ENCODE results near the gene GRID2. TPM values are rescaled to one million over a fixed set of nuclear protein-coding genes. Genes with fewer than 3 reads are reported as not detected.

GRID2 gene
- total and polyA plus RNA-seq, 2 of the 4 experiments (the other 2 are of a cell fraction), result under 0.01 TPM; not detected in 1

DNA sequence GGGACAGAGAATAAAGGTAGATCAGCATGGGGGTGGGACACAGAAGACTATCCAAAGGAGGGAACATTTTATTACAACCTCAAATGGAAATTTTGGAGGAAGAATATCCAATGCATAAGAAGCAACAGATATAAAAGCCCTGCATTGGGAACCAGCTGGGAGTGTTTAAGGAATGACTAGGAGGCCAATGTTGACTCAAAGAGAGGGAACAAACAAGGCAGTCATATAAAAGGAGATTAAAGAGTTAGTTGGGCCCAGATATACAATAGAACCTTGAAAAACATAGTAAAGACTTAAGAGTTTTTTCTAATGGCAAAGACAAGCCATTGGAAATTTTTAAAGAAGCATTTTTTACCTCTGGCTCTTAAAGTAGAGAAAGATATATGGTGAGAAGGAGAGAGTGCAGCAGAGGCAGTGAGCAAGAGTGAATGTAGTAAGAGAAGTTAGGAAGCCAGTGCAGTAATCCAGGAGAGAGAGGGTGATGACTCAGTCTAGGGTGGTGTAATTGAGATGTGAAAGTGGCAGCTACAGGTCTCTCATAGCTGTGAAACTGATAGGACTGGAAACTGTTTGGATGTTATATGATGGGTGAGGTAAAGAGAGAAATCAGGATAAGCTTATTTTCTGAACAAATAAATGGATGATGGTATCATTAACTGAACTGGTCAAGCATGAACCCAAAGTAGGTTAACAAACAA, 1342.6 kb downstream of the GRID2 start:
- H3K27me3 ChIP-seq (ENCODE audit: control insufficient read depth, insufficient read depth, low read length), result no peaks in the 10 kb centered on the region
- CTCF ChIA-PET, result no interaction called here
- no peak overlapping the region for H3K56ac ChIP-seq (ENCODE audit: extremely low read depth, insufficient read depth, low read length)
- H3K4me3 ChIP-seq (ENCODE audit: insufficient read depth, low read depth, low read length), result no peak overlapping the region
- intact Hi-C loops (cut with micrococcal nuclease) (no loop called here), in situ Hi-C loops (cut with MboI; ENCODE audit: low sequenced_read_pairs) (no loop called here), dilution Hi-C loops (cut with HindIII; ENCODE audit: low sequenced_read_pairs, unreplicated experiment) (no loop called here)
- H3K14ac ChIP-seq (replicated peaks; ENCODE audit: low read depth, low read length), result no peak overlapping the region
- H3K79me1 ChIP-seq (ENCODE audit: low read depth in 1 of 2, low read length in 2 of 2), result no peaks in the 10 kb centered on the region
- ATAC-seq (ENCODE audit: low read depth) (peak; percentile 35; the same call in 1 of the 2 replicates), DNase-seq (peak; percentile 19)
- H3K18ac ChIP-seq (ENCODE audit: low read depth, low read length), result no peak overlapping the region
- H3K9me3 ChIP-seq (ENCODE audit: control insufficient read depth, insufficient read depth, low read length), result no peaks in the 10 kb centered on the region
- H3K4ac ChIP-seq (ENCODE audit: low read depth, low read length), result no peak overlapping the region
- H3K4me1 ChIP-seq (ENCODE audit: control insufficient read depth, insufficient read depth, low read length), result no peaks in the 10 kb centered on the region
- no peak overlapping the region for H2BK20ac ChIP-seq (ENCODE audit: low read depth, low read length)
- H4K5ac ChIP-seq (ENCODE audit: low read depth, low read length), result no peak overlapping the region
- no peak overlapping the region for H2BK5ac ChIP-seq (ENCODE audit: low read depth, low read length, poor library complexity, severe bottlenecking)
- H3K27ac ChIP-seq (ENCODE audit: insufficient read depth, low read length), result no peak overlapping the region
- no peak overlapping the region for H3K4me2 ChIP-seq (ENCODE audit: low read depth, low read length)
- H4K91ac ChIP-seq (ENCODE audit: insufficient read depth, low read depth, low read length), result no peak overlapping the region
- H2AK5ac ChIP-seq (ENCODE audit: low read depth, low read length), result no peak overlapping the region
- no peaks in the 10 kb centered on the region for H3K9me1 ChIP-seq (ENCODE audit: insufficient read depth, low read length)
- no peak overlapping the region for H4K8ac ChIP-seq (ENCODE audit: low read depth in 2 of 2, low read length in 2 of 2)
- H2AFZ ChIP-seq (replicated peaks; ENCODE audit: low read length, poor library complexity), result no peak overlapping the region
- POLR2A ChIA-PET (ENCODE audit: unreplicated experiment), result no interaction called here
- TF ChIP-seq BHLHE40 (IDR thresholded peaks at IDR 0.05; ENCODE audit: low read depth, low read length), result no peak
- no peak for TF ChIP-seq RFX5 (IDR thresholded peaks at IDR 0.05; ENCODE audit: low read depth, low read length)
- no peak for TF ChIP-seq POLR2A (IDR thresholded peaks at IDR 0.05; ENCODE audit: low read depth, low read length)
- TF ChIP-seq RCOR1 (IDR thresholded peaks at IDR 0.05; ENCODE audit: insufficient replicate concordance, low read length), result no peak
- no peak for TF ChIP-seq MXI1 (IDR thresholded peaks at IDR 0.05; ENCODE audit: borderline replicate concordance, low read depth, low read length)
- TF ChIP-seq NFE2L2 (IDR thresholded peaks at IDR 0.05; ENCODE audit: low read depth, low read length), result no peak
- no peak for TF ChIP-seq SMC3 (IDR thresholded peaks at IDR 0.05; ENCODE audit: low read depth, low read length)
- no peak for TF ChIP-seq MAFK (IDR thresholded peaks at IDR 0.05; ENCODE audit: low read depth, low read length)
- no peak for TF ChIP-seq RAD21 (IDR thresholded peaks at IDR 0.05; ENCODE audit: low read length)
- TF ChIP-seq CEBPB (IDR thresholded peaks at IDR 0.05; ENCODE audit: low read depth, low read length), result no peak
- TF ChIP-seq, protein P1, sequence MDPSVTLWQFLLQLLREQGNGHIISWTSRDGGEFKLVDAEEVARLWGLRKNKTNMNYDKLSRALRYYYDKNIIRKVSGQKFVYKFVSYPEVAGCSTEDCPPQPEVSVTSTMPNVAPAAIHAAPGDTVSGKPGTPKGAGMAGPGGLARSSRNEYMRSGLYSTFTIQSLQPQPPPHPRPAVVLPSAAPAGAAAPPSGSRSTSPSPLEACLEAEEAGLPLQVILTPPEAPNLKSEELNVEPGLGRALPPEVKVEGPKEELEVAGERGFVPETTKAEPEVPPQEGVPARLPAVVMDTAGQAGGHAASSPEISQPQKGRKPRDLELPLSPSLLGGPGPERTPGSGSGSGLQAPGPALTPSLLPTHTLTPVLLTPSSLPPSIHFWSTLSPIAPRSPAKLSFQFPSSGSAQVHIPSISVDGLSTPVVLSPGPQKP (IDR thresholded peaks at IDR 0.05; ENCODE audit: borderline replicate concordance, low read depth, low read length), result no peak
- TF ChIP-seq FOS (IDR thresholded peaks at IDR 0.05; ENCODE audit: low read depth, low read length), result no peak
- H3K23ac ChIP-seq (ENCODE audit: low read depth, low read length), result no peak overlapping the region
- no peaks in the 10 kb centered on the region for H4K20me1 ChIP-seq (ENCODE audit: insufficient read depth, low read length)
- H3K36me3 ChIP-seq (ENCODE audit: control insufficient read depth, insufficient read depth, low read length), result no peaks in the 10 kb centered on the region
- no peak overlapping the region for H2BK120ac ChIP-seq (ENCODE audit: low read depth, low read length)
- no peak overlapping the region for H2BK15ac ChIP-seq (ENCODE audit: low read depth, low read length)
- H3K9ac ChIP-seq (ENCODE audit: low read depth, low read length), result no peak overlapping the region
- H2AK9ac ChIP-seq (replicated peaks; ENCODE audit: low read depth, low read length, poor library complexity), result no peak overlapping the region
- BruUV-seq (replicated peaks), result no TSS peak
